ENCODE results near the gene WDR26.

The WDR26 gene

GRCh38 chr1:224433041-224433691 is 1.4 kb downstream of the WDR26 start (continued):
- TF ChIP-seq ZNF76 (tag by site-specific recombination; IDR thresholded peaks at IDR 0.05; ENCODE audit: borderline replicate concordance, low read depth) (peak; percentile 81), ZNF639 (tag by site-specific recombination; IDR thresholded peaks at IDR 0.05) (peak; percentile 25; the same call in 1 of the 2 replicates), ZNF580 (tag by site-specific recombination; IDR thresholded peaks at IDR 0.05) (no peak; the same call in 1 of the 2 replicates), ZSCAN30 (tag by site-specific recombination; IDR thresholded peaks at IDR 0.05) (peak; percentile 19; the same call in 1 of the 2 replicates), ZNF311 (tag by site-specific recombination; IDR thresholded peaks at IDR 0.05; ENCODE audit: borderline replicate concordance) (no peak), ZBTB1 (tag by site-specific recombination; IDR thresholded peaks at IDR 0.05) (peak; percentile 42; the same call in 1 of the 2 replicates), PRDM6 (tag by site-specific recombination; IDR thresholded peaks at IDR 0.05) (peak; percentile 30; the same call in 1 of the 2 replicates), ZNF658 (tag by site-specific recombination; IDR thresholded peaks at IDR 0.05) (no peak), ZNF555 (tag by site-specific recombination; conservative IDR thresholded peaks at IDR 0.05) (no peak), ZNF571 (tag by site-specific recombination; IDR thresholded peaks at IDR 0.05) (no peak), ZNF324 (tag by site-specific recombination; IDR thresholded peaks at IDR 0.05) (no peak), IKZF3 (tag by site-specific recombination; IDR thresholded peaks at IDR 0.05) (peak; percentile 70; the same call in 1 of the 2 replicates), ZNF654 (tag by site-specific recombination; IDR thresholded peaks at IDR 0.05; ENCODE audit: low read depth) (no peak), PRDM10 (tag by site-specific recombination; IDR thresholded peaks at IDR 0.05) (no peak), WT1 (tag by site-specific recombination; IDR thresholded peaks at IDR 0.05) (peak; percentile 88), ZNF558 (tag by site-specific recombination; IDR thresholded peaks at IDR 0.05) (peak; percentile 40; the same call in 1 of the 2 replicates), ZXDB (tag by site-specific recombination; IDR thresholded peaks at IDR 0.05) (peak; percentile 38; the same call in 1 of the 2 replicates), ZNF341 (tag by site-specific recombination; IDR thresholded peaks at IDR 0.05; ENCODE audit: low read depth) (no peak), ZNF26 (tag by site-specific recombination; IDR thresholded peaks at IDR 0.05) (no peak), SP3 (tag by site-specific recombination; IDR thresholded peaks at IDR 0.05) (0 out of 2 replicates have a peak, but pooled peaks have one; percentile 7), ZNF184 (tag by site-specific recombination; IDR thresholded peaks at IDR 0.05) (no peak), KLF17 (tag by site-specific recombination; IDR thresholded peaks at IDR 0.05) (peak; percentile 29; the same call in 1 of the 2 replicates), ZFP3 (tag by site-specific recombination; IDR thresholded peaks at IDR 0.05; ENCODE audit: low read depth) (no peak), PATZ1 (tag by site-specific recombination; IDR thresholded peaks at IDR 0.05) (peak; percentile 24; the same call in 1 of the 2 replicates), BCL11B (tag by site-specific recombination; IDR thresholded peaks at IDR 0.05; ENCODE audit: low read depth) (peak; percentile 81), ZSCAN4 (tag by site-specific recombination; IDR thresholded peaks at IDR 0.05) (peak; percentile 12; the same call in 1 of the 2 replicates)

Measured in HEK293 (cell line).